A549 (cell line): ENCODE data around the gene NRXN3. TPM values are rescaled to one million over a fixed set of nuclear protein-coding genes. Genes with fewer than 3 reads are reported as not detected.

Experiments
- ATAC-seq, 2 experiments: fragments of 200-7000 bp in 1 of 2; fragments of >200 bp in 1 of 2; cut with Nextera tagmentation in 1 of 2; cut with Tn5 transposase in 1 of 2; 3 replicates each; pipeline versions ENCODE4 v1.8.0 to v1.9.1; 2018 to 2020; ENCODE audit warnings: mild to moderate bottlenecking in 1 of 2, moderate library complexity in 1 of 2
- CTCF ChIA-PET: fragments of 300-600 bp; sonication (Branson Sonifier 250); formaldehyde crosslinking; extraction: SDS; loops from one replicate; lab custom pipeline; 2021; ENCODE audit warnings: antibody characterized with exemption, inconsistent platforms; lab: Yijun Ruan, JAX
- POLR2A ChIA-PET: fragments of 350-600 bp; formaldehyde crosslinking; extraction: SDS; loops from one replicate; lab custom pipeline; 2021; ENCODE audit warnings: antibody characterized with exemption, inconsistent platforms; lab: Yijun Ruan, JAX
- DNase-seq, 2 experiments: peaks; one replicate each; pipeline versions ENCODE4 v3.0.0 to v3.0.0-alpha.2; 2011 to 2016; ENCODE audit warnings: low read depth in 1 of 2, low spot score in 1 of 2
- FAIRE-seq: peaks from 2 replicates; lab custom pipeline; 2011; peaks lifted over from hg19 to GRCh38; lab: Jason Lieb, UNC
- H3K27ac ChIP-seq, 2 experiments: fragments of >200 bp; sonication (Bioruptor Twin); formaldehyde crosslinking; 3 replicates each; pipeline ENCODE4 v1.5.1; 2016 to 2017
- H3K4me1 ChIP-seq: fragments of >200 bp; sonication (Bioruptor Twin); formaldehyde crosslinking; 3 replicates; pipeline ENCODE4 v1.6.1; 2016
- H3K4me2 ChIP-seq: fragments of >200 bp; sonication (Bioruptor Twin); formaldehyde crosslinking; 3 replicates; pipeline ENCODE4 v1.6.1; 2016
- H3K4me3 ChIP-seq: fragments of >200 bp; sonication (Bioruptor Twin); formaldehyde crosslinking; 3 replicates; pipeline ENCODE4 v1.5.1; 2016
- H3K9me3 ChIP-seq: fragments of >200 bp; sonication (Bioruptor Twin); formaldehyde crosslinking; 3 replicates; pipeline ENCODE4 v1.6.1; 2016
- CEBPB ChIP-seq, 2 experiments: fragments of >200 bp in 1 of 2; sonication (Bioruptor Twin) in 1 of 2; formaldehyde crosslinking in 1 of 2; IDR thresholded peaks; 2 replicates each; pipeline ENCODE4 v1.6.1; 2012 to 2016
- CHD4 ChIP-seq: fragments of 200-600 bp; sonication (generic); IDR thresholded peaks from 2 replicates; pipeline ENCODE4 v1.6.1; 2016; ENCODE audit warnings: antibody characterized with exemption, mild to moderate bottlenecking, borderline replicate concordance
- EP300 ChIP-seq, 2 experiments: fragments of >200 bp; sonication (Bioruptor Twin); formaldehyde crosslinking; IDR thresholded peaks; 2 replicates in 1 of 2; 3 replicates in 1 of 2; pipeline ENCODE4 v1.6.1; 2016 to 2017
- FOSB ChIP-seq: fragments of 250-450 bp; sonication (Bioruptor Pico); IDR thresholded peaks from 2 replicates; pipeline ENCODE4 v1.5.0; 2020; ENCODE audit warnings: mild to moderate bottlenecking, moderate library complexity
- FOSL2 ChIP-seq, 2 experiments: fragments of 450-650 bp in 1 of 2; fragments of >200 bp in 1 of 2; sonication (Bioruptor Twin) in 1 of 2; formaldehyde crosslinking; IDR thresholded peaks; 2 replicates each; pipeline versions ENCODE4 v1.5.0 to v1.6.1; 2016 to 2020; ENCODE audit warnings: mild to moderate bottlenecking in 1 of 2, moderate library complexity in 1 of 2
- GATA3 ChIP-seq: IDR thresholded peaks from 2 replicates; pipeline ENCODE4 v1.6.1; 2012; ENCODE audit warnings: borderline replicate concordance
- HEYL ChIP-seq: fragments of 250-450 bp; sonication (Bioruptor Pico); IDR thresholded peaks from 2 replicates; pipeline ENCODE4 v1.8.0; 2021; ENCODE audit warnings: mild to moderate bottlenecking, moderate library complexity
- HOXB13 ChIP-seq: fragments of 250-450 bp; sonication (Bioruptor Pico); IDR thresholded peaks from 2 replicates; pipeline ENCODE4 v1.5.0; 2020; ENCODE audit warnings: low read depth, mild to moderate bottlenecking, moderate library complexity
- HOXB5 ChIP-seq: fragments of 250-450 bp; sonication (Bioruptor Pico); IDR thresholded peaks from 2 replicates; pipeline ENCODE4 v1.5.0; 2020; ENCODE audit warnings: mild to moderate bottlenecking, moderate library complexity
- JUN ChIP-seq, 2 experiments: fragments of >200 bp; sonication (Bioruptor Twin); formaldehyde crosslinking; IDR thresholded peaks; 2 replicates in 1 of 2; 3 replicates in 1 of 2; pipeline ENCODE4 v1.6.1; 2016 to 2017
- MAFK ChIP-seq: fragments of 450-650 bp; IDR thresholded peaks from 2 replicates; pipeline ENCODE4 v1.6.1; 2014; ENCODE audit not compliant: partially characterized antibody
- MAZ ChIP-seq: fragments of 150-350 bp; IDR thresholded peaks from 2 replicates; pipeline ENCODE4 v1.6.1; 2014; ENCODE audit warnings: antibody characterized with exemption, low read depth, low read length, borderline replicate concordance
- MYC ChIP-seq: IDR thresholded peaks from 2 replicates; pipeline ENCODE4 v1.6.1; 2012; ENCODE audit warnings: mild to moderate bottlenecking, inconsistent platforms, low read length, improper control_type of control experiment, borderline replicate concordance
- NPAS2 ChIP-seq: fragments of 250-450 bp; sonication (Bioruptor Pico); IDR thresholded peaks from 2 replicates; pipeline ENCODE4 v1.8.0; 2022; ENCODE audit warnings: mild to moderate bottlenecking, moderate library complexity, borderline replicate concordance
- PHF8 ChIP-seq: fragments of 200-600 bp; sonication (generic); IDR thresholded peaks from 2 replicates; pipeline ENCODE4 v1.6.1; 2016; ENCODE audit warnings: low read depth, mild to moderate bottlenecking, antibody characterized with exemption, moderate library complexity, borderline replicate concordance
- POLR2A ChIP-seq: IDR thresholded peaks from 2 replicates; pipeline ENCODE4 v1.6.1; 2012; ENCODE audit warnings: mild to moderate bottlenecking, low read length
- RAD21 ChIP-seq, 2 experiments: fragments of >200 bp in 1 of 2; sonication (Bioruptor Twin) in 1 of 2; formaldehyde crosslinking in 1 of 2; IDR thresholded peaks in 1 of 2; conservative IDR thresholded peaks in 1 of 2; 2 replicates in 1 of 2; 3 replicates in 1 of 2; pipeline ENCODE4 v1.6.1; 2012 to 2018; ENCODE audit warnings: inconsistent platforms in 1 of 2
- RNF2 ChIP-seq: fragments of 200-600 bp; sonication (generic); IDR thresholded peaks from 2 replicates; pipeline ENCODE4 v1.6.1; 2016; ENCODE audit warnings: low read depth, mild to moderate bottlenecking, antibody characterized with exemption, moderate library complexity, borderline replicate concordance
- SMC3 ChIP-seq: fragments of >200 bp; sonication (Bioruptor Twin); formaldehyde crosslinking; IDR thresholded peaks from 3 replicates; pipeline ENCODE4 v1.6.1; 2018; ENCODE audit warnings: inconsistent platforms
- TFCP2L1 ChIP-seq: fragments of 250-450 bp; sonication (Bioruptor Pico); IDR thresholded peaks from 2 replicates; pipeline ENCODE4 v1.5.0; 2021; ENCODE audit warnings: mild to moderate bottlenecking
- TP53 ChIP-seq: fragments of 250-450 bp; sonication (Bioruptor Pico); IDR thresholded peaks from 2 replicates; pipeline ENCODE4 v1.5.0; 2021; ENCODE audit warnings: mild to moderate bottlenecking, moderate library complexity
- ZFP36 ChIP-seq: fragments of 450-650 bp; IDR thresholded peaks from 2 replicates; pipeline ENCODE4 v1.6.1; 2014; ENCODE audit warnings: borderline replicate concordance; ENCODE audit not compliant: partially characterized antibody
- ZSCAN20 ChIP-seq: fragments of 250-450 bp; sonication (Bioruptor Pico); IDR thresholded peaks from 2 replicates; pipeline ENCODE4 v1.8.0; 2022; ENCODE audit warnings: mild to moderate bottlenecking, moderate library complexity
- WGBS: methylation state at CpG from one replicate; pipeline ENCODE4 v1.1.6; 2017; ENCODE audit errors: missing lambda C conversion rate; 5-methylcytosine and 5-hydroxymethylcytosine counted together
- polyA plus RNA-seq, 4 experiments: library from polyadenylated mRNA; depleted of rRNA in 3 of 4; stranded (reverse); fragments of >200 nt; fragmentation: RNase III in 1 of 4; extraction: RNeasy Plus Mini Kit Qiagen cat#74134 plus additional on column Dnase treatment in 1 of 4; gene quantifications; 2 replicates in 3 of 4; 3 replicates in 1 of 4; pipeline ENCODE4 v1.2.3, GENCODE V29; 2011 to 2017
- TF ChIP-seq, protein P1 (sequence below): fragments of 250-450 bp; sonication (Bioruptor Pico); IDR thresholded peaks from 2 replicates; pipeline ENCODE4 v1.5.0; 2020; ENCODE audit warnings: low read depth, mild to moderate bottlenecking, moderate library complexity
- TF ChIP-seq, protein P2 (sequence below): IDR thresholded peaks from 2 replicates; pipeline ENCODE4 v1.6.1; 2012
- TF ChIP-seq, protein P3 (sequence below): fragments of >200 bp; sonication (Bioruptor Twin); formaldehyde crosslinking; IDR thresholded peaks from 2 replicates; pipeline ENCODE4 v1.6.1; 2016

Gene NRXN3
- polyA plus RNA-seq, 2 of the 4 experiments (the other 2 are of a cell fraction), result 0.62 to 2.3 TPM

DNA sequence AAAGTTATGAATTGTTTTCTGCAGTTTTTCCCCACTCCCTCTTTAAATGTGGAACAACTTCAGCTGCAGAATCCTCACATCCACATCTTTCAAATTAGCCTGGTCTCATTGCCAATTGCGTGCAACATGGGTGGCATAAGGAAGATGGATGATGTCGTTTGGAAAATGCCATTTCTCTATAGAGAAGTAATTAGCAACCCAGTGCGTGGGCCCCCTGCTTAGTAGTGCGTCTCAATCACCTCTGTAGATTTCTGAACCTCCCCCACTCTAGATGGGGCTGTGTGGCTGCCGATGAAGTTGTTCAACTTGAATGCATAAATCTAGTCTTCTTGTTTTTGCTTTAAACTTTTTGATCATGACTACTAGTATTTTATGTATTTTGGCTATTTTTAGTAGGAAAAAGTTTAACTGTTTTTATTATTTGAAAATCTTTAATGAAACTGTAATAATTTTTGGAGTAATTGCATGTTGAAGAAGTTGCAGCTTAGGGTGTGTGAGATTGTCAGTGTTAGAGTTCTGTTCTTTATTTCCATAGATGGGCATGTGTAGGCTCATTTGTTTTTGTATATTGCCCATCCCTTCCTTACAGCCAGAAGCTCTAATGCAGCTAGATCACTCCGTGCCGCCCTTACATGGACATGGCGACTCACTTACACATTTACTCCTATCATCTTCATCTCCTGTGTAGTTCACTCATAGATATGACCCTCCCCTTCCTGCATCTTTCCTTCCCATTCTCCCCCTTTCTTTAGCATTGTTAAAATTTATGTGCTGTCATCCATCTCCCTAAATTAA, 1683.0 kb downstream of the NRXN3 start:
- ChIA-PET CTCF (no interaction called here), POLR2A (no interaction called here)
- no peak overlapping the region for H3K27ac ChIP-seq
- H3K4me3 ChIP-seq, result no peak overlapping the region
- TF ChIP-seq HOXB5, result no peak
- TF ChIP-seq JUN (IDR thresholded peaks at IDR 0.05), result no peak
- TF ChIP-seq MYC, result no peak
- FAIRE-seq (no peak), ATAC-seq (no peak), DNase-seq (no peak)
- no peak overlapping the region for H3K4me2 ChIP-seq
- no peaks in the 10 kb centered on the region for H3K9me3 ChIP-seq
- no peaks in the 10 kb centered on the region for H3K4me1 ChIP-seq
- WGBS, result 42% methylated on average over 8 of the region's 8 CpGs

DNA sequence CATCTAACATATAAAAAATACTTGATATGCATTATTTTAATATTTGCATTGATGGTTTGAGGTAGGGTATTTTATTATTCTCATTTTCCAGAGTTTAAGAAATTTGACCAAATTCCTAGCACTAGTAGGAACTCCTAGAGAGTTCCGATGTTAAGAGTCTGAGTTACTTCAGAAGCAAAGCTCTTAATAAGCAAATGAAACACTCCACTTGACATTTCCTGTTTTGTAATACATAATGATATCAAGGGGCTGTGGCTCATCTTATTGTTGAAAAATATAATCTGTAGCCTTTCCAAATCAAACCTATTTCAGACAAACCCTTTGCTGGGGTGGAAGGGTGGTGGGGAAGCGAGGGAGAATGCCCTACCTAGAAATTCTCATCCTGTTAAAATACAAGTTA, 1685.6 kb downstream of the NRXN3 start:
- DNase-seq, result no peak
- no peak overlapping the region for H3K4me3 ChIP-seq
- WGBS, result 24% methylated on average over 2 of the region's 2 CpGs
- ChIA-PET POLR2A (no interaction called here), CTCF (no interaction called here)
- H3K27ac ChIP-seq, result no peak overlapping the region
- no peaks in the 10 kb centered on the region for H3K9me3 ChIP-seq
- ATAC-seq, result no peak
- no peaks in the 10 kb centered on the region for H3K4me1 ChIP-seq
- no peak for FAIRE-seq
- TF ChIP-seq RAD21 (conservative IDR thresholded peaks at IDR 0.05 in 1 of 2, IDR thresholded peaks at IDR 0.05 in 1 of 2), result no peak
- TF ChIP-seq, protein P1, sequence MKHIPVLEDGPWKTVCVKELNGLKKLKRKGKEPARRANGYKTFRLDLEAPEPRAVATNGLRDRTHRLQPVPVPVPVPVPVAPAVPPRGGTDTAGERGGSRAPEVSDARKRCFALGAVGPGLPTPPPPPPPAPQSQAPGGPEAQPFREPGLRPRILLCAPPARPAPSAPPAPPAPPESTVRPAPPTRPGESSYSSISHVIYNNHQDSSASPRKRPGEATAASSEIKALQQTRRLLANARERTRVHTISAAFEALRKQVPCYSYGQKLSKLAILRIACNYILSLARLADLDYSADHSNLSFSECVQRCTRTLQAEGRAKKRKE (CRISPR knock-in tag), result no peak
- TF ChIP-seq TFCP2L1, result no peak
- TF ChIP-seq SMC3, result no peak
- no peak for TF ChIP-seq RNF2
- TF ChIP-seq, protein P2, sequence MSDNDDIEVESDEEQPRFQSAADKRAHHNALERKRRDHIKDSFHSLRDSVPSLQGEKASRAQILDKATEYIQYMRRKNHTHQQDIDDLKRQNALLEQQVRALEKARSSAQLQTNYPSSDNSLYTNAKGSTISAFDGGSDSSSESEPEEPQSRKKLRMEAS, result no peak
- no peak for TF ChIP-seq ZSCAN20 (CRISPR knock-in tag)
- TF ChIP-seq HOXB13 (CRISPR knock-in tag), result no peak
- no peak for TF ChIP-seq POLR2A
- TF ChIP-seq EP300 (IDR thresholded peaks at IDR 0.05), result no peak
- no peak for TF ChIP-seq GATA3
- TF ChIP-seq, protein P3, sequence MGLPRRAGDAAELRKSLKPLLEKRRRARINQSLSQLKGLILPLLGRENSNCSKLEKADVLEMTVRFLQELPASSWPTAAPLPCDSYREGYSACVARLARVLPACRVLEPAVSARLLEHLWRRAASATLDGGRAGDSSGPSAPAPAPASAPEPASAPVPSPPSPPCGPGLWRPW, result no peak
- no peak for TF ChIP-seq TP53 (CRISPR knock-in tag)
- TF ChIP-seq CHD4, result no peak
- no peak for TF ChIP-seq MAFK
- no peak for TF ChIP-seq PHF8
- TF ChIP-seq MAZ, result no peak
- TF ChIP-seq ZFP36, result no peak
- H3K4me2 ChIP-seq, result no peak overlapping the region

DNA sequence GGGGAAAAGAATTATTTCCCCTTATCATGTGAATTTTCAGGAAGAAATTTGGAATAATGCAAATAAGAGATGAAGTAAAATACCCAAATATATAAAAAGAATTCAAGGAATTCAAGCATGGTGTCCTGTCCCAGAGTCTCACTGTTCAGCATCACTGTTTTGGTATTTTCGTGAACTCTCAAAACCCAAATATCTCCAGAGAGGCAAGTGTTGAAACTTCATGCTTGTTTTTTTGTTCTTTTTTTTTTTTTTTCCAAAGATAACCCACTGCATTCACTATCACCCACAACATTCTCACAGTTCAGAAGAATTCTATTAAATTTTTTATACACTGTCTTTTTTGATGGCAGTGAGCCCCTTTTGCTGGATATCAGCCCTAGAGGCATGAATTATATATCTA, 1686.2 kb downstream of the NRXN3 start:
- 20% methylated on average over 1 of the region's 1 CpG for WGBS
- ChIA-PET POLR2A (no interaction called here), CTCF (no interaction called here)
- Histone ChIP-seq H3K27ac (no peak overlapping the region), H3K9me3 (no peaks in the 10 kb centered on the region), H3K4me3 (no peak overlapping the region), H3K4me1 (no peaks in the 10 kb centered on the region), H3K4me2 (no peak overlapping the region)
- no peak for ATAC-seq
- TF ChIP-seq HEYL (CRISPR knock-in tag) (no peak), EP300 (IDR thresholded peaks at IDR 0.05) (no peak), NPAS2 (CRISPR knock-in tag) (no peak), CEBPB (IDR thresholded peaks at IDR 0.05) (no peak), FOSL2 (IDR thresholded peaks at IDR 0.05) (no peak), FOSL2 (CRISPR knock-in tag; IDR thresholded peaks at IDR 0.05) (no peak), CHD4 (no peak), FOSB (no peak), TFCP2L1 (no peak)
- no peak for DNase-seq
- no peak for FAIRE-seq
